Ovary (tissue), 9 donors: ENCODE results near the gene NPS. TPM values are rescaled to one million over a fixed set of nuclear protein-coding genes. Genes with fewer than 3 reads are reported as not detected.

ENCODE experiments used
- DNase-seq, 5 donors: peaks; one replicate each; pipeline ENCODE4 v3.0.0-alpha.2; 2019 to 2020
- H3K27ac ChIP-seq, 2 donors: fragments of 200-600 bp; one replicate each; pipeline versions ENCODE4 v1.5.1 to v1.8.0; 2019 to 2022
- H3K27me3 ChIP-seq: fragments of 200-600 bp; one replicate; pipeline ENCODE4 v1.8.0; 2022
- H3K36me3 ChIP-seq: fragments of 200-600 bp; sonication (generic); one replicate; pipeline ENCODE4 v1.5.1; 2019
- H3K4me1 ChIP-seq: one replicate; pipeline ENCODE4 v1.8.1; 2013; ENCODE audit warnings: mild to moderate bottlenecking, moderate library complexity; ENCODE audit not compliant: insufficient read depth
- H3K4me3 ChIP-seq: fragments of 200-600 bp; sonication (generic); one replicate; pipeline ENCODE4 v1.5.1; 2017
- H3K9me3 ChIP-seq, 2 donors: fragments of 200-600 bp in 1 of 2; sonication (generic) in 1 of 2; one replicate each; pipeline versions ENCODE4 v1.5.1 to v1.8.1; 2013 to 2019; ENCODE audit warnings: mild to moderate bottlenecking in 1 of 2, moderate library complexity in 1 of 2
- CTCF ChIP-seq, 3 donors: fragments of 450-650 bp in 2 of 3; fragments of 200-600 bp in 1 of 3; IDR thresholded peaks; one replicate each; pipeline versions ENCODE4 v1.5.1 to v1.8.0; 2016 to 2022; ENCODE audit warnings: antibody characterized with exemption in 3 of 3, mild to moderate bottlenecking in 1 of 3
- EP300 ChIP-seq: sonication (generic); formaldehyde crosslinking; IDR thresholded peaks from one replicate; pipeline ENCODE4 v1.6.1; 2017; ENCODE audit warnings: antibody characterized with exemption
- POLR2A ChIP-seq: fragments of 450-650 bp; IDR thresholded peaks from one replicate; pipeline ENCODE4 v1.6.1; 2017; ENCODE audit warnings: antibody characterized with exemption, mild to moderate bottlenecking, moderate library complexity
- WGBS, 3 donors: extraction: QIAGEN DNeasy Blood & Tissue Kit in 1 of 3; methylation state at CpG; one replicate each; pipeline versions ENCODE4 v1.1.5 to v1.1.7; 2013 to 2017; 5-methylcytosine and 5-hydroxymethylcytosine counted together
- intact Hi-C, 4 donors: fragments of 100-400 bp; cut with DNase I; formaldehyde crosslinking; loops; one replicate each; pipeline versions ENCODE4 v1.11.0 to v1.15.1; 2022 to 2023
- polyA plus RNA-seq, 2 donors: library from polyadenylated mRNA; stranded (reverse); fragments of 200-250 nt in 1 of 2; fragments of 350-450 nt in 1 of 2; fragmentation: Illumina TruSeq in 1 of 2; extraction: RNeasy Lipid Tissue Mini Kit (QIAGEN cat#74804) in 1 of 2; gene quantifications; one replicate each; pipeline ENCODE4 v1.2.3, GENCODE V29; 2013 to 2014
- total RNA-seq, 7 donors: library from RNA; depleted of rRNA in 2 of 7; stranded (reverse); fragments of >200 nt in 2 of 7; fragmentation: NEBNext Ultra II Directional in 3 of 7; extraction: Animal tissue kit (Norgen Biotek cat#: 25700) in 3 of 7; gene quantifications; one replicate each; pipeline versions ENCODE4 v1.1.0 to v1.2.4, GENCODE V29; 2016 to 2023
- donor health status: DM: no; HTN: no; CAD: no; lungs with moderate emphysema.
- donor health status: DM: no; HTN: no; CAD: no.
- donor health status: Bipolar disorder and iron deficiency.
- donor health status: DM: yes; HTN: yes; CAD: no.
- donor health status: DM: no; HTN: no; CAD: no.
- donor health status: DM: yes; HTN: yes; CAD: no.

Gene NPS
- total and polyA plus RNA-seq, 9 donors: not detected

- TF ChIP-seq POLR2A (no peak), EP300 (no peak), CTCF (IDR thresholded peaks at IDR 0.05) (no peak)
- peaks cover 1% of the 10 kb centered on the region for H3K4me1 ChIP-seq
- no peak for DNase-seq
- no peaks in the 10 kb centered on the region for H3K9me3 ChIP-seq
- intact Hi-C loops: no loop called here
- H3K27ac ChIP-seq: no peak overlapping the region
- no peak overlapping the region for H3K4me3 ChIP-seq
- 84 to 92% (median 85%) methylated on average over 4 of the region's 4 CpGs for WGBS, 3 donors
- H3K36me3 ChIP-seq: no peaks in the 10 kb centered on the region
- no peaks in the 10 kb centered on the region for H3K27me3 ChIP-seq
Measured at GRCh38 chr10:127526161-127526560, 22.9 kb upstream of the NPS start.

- Histone ChIP-seq H3K9me3 (no peaks in the 10 kb centered on the region), H3K4me1 (peaks cover 1% of the 10 kb centered on the region), H3K27ac (no peak overlapping the region), H3K4me3 (no peak overlapping the region), H3K27me3 (no peaks in the 10 kb centered on the region), H3K36me3 (no peaks in the 10 kb centered on the region)
- 73 to 80% (median 76%) methylated on average over 4 of the region's 4 CpGs for WGBS, 3 donors
- DNase-seq: no peak
- TF ChIP-seq POLR2A (no peak), CTCF (IDR thresholded peaks at IDR 0.05) (no peak), EP300 (no peak)
- intact Hi-C loops: no loop called here
Measured at GRCh38 chr10:127527320-127527719, 21.8 kb upstream of the NPS start.

GRCh38 chr10:127527891-127528290 is 21.2 kb upstream of the NPS start:
- peak; percentile 19 to 59 (median 37) for DNase-seq
- no peaks in the 10 kb centered on the region for H3K36me3 ChIP-seq
- no peaks in the 10 kb centered on the region for H3K27me3 ChIP-seq
- TF ChIP-seq CTCF (IDR thresholded peaks at IDR 0.05) (no peak), POLR2A (no peak), EP300 (no peak)
- H3K9me3 ChIP-seq: no peaks in the 10 kb centered on the region
- 16 to 21% (median 18%) methylated on average over 8 of the region's 8 CpGs for WGBS, 3 donors
- no peak overlapping the region for H3K4me3 ChIP-seq
- peaks cover 1% of the 10 kb centered on the region for H3K4me1 ChIP-seq
- H3K27ac ChIP-seq: no peak overlapping the region
- intact Hi-C loops: no loop called here

GRCh38 chr10:127532193-127532592 is 16.9 kb upstream of the NPS start:
- Histone ChIP-seq H3K27ac (no peak overlapping the region), H3K4me3 (no peak overlapping the region), H3K36me3 (no peaks in the 10 kb centered on the region), H3K4me1 (peaks cover 1% of the 10 kb centered on the region), H3K9me3 (no peaks in the 10 kb centered on the region), H3K27me3 (no peaks in the 10 kb centered on the region)
- intact Hi-C loops: no loop called here
- WGBS, 3 donors: 86 to 90% (median 88%) methylated on average over 6 of the region's 6 CpGs
- DNase-seq: no peak
- no peak for TF ChIP-seq POLR2A
- no peak for TF ChIP-seq EP300
- TF ChIP-seq CTCF (IDR thresholded peaks at IDR 0.05): no peak

GRCh38 chr10:127532659-127533058 is 16.4 kb upstream of the NPS start:
- no peak overlapping the region for H3K27ac ChIP-seq
- TF ChIP-seq CTCF (IDR thresholded peaks at IDR 0.05) (no peak), POLR2A (no peak), EP300 (no peak)
- H3K9me3 ChIP-seq: no peaks in the 10 kb centered on the region
- 91 to 96% (median 96%) methylated on average over 5 of the region's 5 CpGs for WGBS, 3 donors
- H3K27me3 ChIP-seq: no peaks in the 10 kb centered on the region
- intact Hi-C loops: no loop called here
- H3K4me1 ChIP-seq: no peaks in the 10 kb centered on the region
- no peaks in the 10 kb centered on the region for H3K36me3 ChIP-seq
- no peak overlapping the region for H3K4me3 ChIP-seq
- DNase-seq: no peak
